OCI-LY3 (cell line): ENCODE data around the gene ZNF8.

Experiments
- H2AFZ ChIP-seq: fragments of 200-600, 300-600 bp; shearing (Covaris generic); 2 replicates; pipeline ENCODE4 v1.6.0; 2014; ENCODE audit warnings: antibody characterized with exemption, low read depth, low read length
- H3K27ac ChIP-seq: fragments of 200-600, 300-600 bp; sonication (generic); 2 replicates; pipeline ENCODE4 v1.5.1; 2014; ENCODE audit warnings: mild to moderate bottlenecking, low read length, moderate library complexity, mixed read lengths
- H3K27me3 ChIP-seq: fragments of 200-600, 300-600 bp; sonication (generic); 2 replicates; pipeline ENCODE4 v1.6.1; 2014; ENCODE audit warnings: low read depth, low read length, mixed read lengths
- H3K36me3 ChIP-seq: fragments of 200-600, 300-600 bp; sonication (generic); replicated peaks from 2 replicates; pipeline ENCODE3; 2014; ENCODE audit warnings: low read depth, low read length, mixed read lengths
- H3K4me1 ChIP-seq: fragments of 300-600, 200-600 bp; sonication (generic); 2 replicates; pipeline ENCODE4 v1.6.1; 2014; ENCODE audit warnings: low read length, mixed read lengths
- H3K4me2 ChIP-seq: fragments of 200-600, 300-600 bp; sonication (generic); 2 replicates; pipeline ENCODE4 v1.6.1; 2014; ENCODE audit warnings: low read length, mixed read lengths
- H3K4me3 ChIP-seq: fragments of 300-600, 200-600 bp; sonication (generic); 2 replicates; pipeline ENCODE4 v1.5.1; 2014; ENCODE audit warnings: antibody characterized with exemption, mild to moderate bottlenecking, low read length, moderate library complexity
- H3K79me2 ChIP-seq: fragments of 300-600, 200-600 bp; shearing (Covaris generic); 2 replicates; pipeline ENCODE4 v1.6.1; 2014; ENCODE audit warnings: mild to moderate bottlenecking, low read length, mixed read lengths
- H3K9ac ChIP-seq: fragments of 300-600, 200-600 bp; shearing (Covaris generic); 2 replicates; pipeline ENCODE4 v1.6.0; 2014; ENCODE audit warnings: mild to moderate bottlenecking, low read length, moderate library complexity
- H3K9me3 ChIP-seq: fragments of 200-600, 300-600 bp; shearing (Covaris generic); 2 replicates; pipeline ENCODE4 v1.6.1; 2014; ENCODE audit warnings: low read length, mixed read lengths; ENCODE audit not compliant: insufficient read depth
- H4K20me1 ChIP-seq: fragments of 200-600, 300-600 bp; sonication (generic); 2 replicates; pipeline ENCODE4 v1.6.1; 2016; ENCODE audit warnings: low read length, mixed read lengths; ENCODE audit not compliant: insufficient read depth
- CTCF ChIP-seq: fragments of 200-600, 300-600 bp; sonication (generic); IDR thresholded peaks from 2 replicates; pipeline ENCODE4 v1.5.1; 2014; ENCODE audit warnings: antibody characterized with exemption, low read length, low read depth
- EZH2phosphoT487 ChIP-seq: fragments of 200-600 bp; shearing (Covaris generic); IDR thresholded peaks from 2 replicates; pipeline ENCODE4 v1.6.1; 2018; ENCODE audit warnings: antibody characterized with exemption, mixed run types, low read depth

ZNF8 gene

DNA sequence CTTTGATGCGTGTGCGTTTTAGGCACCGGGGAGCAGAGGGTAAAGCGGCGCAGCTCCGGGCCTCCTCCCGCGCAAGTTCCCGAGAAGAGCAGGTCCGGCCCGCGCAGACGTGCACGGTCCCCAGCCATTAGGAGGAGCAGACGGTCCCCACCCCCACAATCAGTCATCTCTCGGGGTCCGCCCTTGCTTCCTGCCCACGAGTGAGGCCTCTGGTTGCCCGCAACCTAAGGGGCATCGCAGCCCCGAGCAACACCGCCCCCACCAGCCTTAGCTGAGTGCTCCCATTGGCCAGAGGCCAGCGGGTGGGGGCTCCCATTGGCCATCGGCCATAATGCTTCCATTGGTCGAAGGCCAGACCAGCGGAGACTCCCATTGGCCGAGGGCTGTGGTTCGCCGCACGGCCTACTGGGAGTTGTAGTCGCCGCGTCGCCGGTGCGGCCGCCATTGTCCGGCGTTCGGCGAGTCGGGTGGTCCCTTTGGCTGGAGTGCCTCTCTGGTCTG, at the start of gene ZNF8:
ZNF8 (plus strand) TSS at position 415 of the 501 bp plus-strand sequence. CDS start 127 bp downstream, outside the sequence.
- Histone ChIP-seq H3K79me2 (peaks cover 50% of the 10 kb centered on the region), H3K36me3 (peaks cover 65% of the 10 kb centered on the region), H3K4me2 (peak within 1 kb of the TSS; percentile 90), H3K4me1 (peaks cover 13% of the 10 kb centered on the region), H4K20me1 (no peaks in the 10 kb centered on the region), H3K27ac (peak within 1 kb of the TSS; percentile 58), H3K4me3 (peak within 1 kb of the TSS; percentile 84), H3K9me3 (peaks cover 14% of the 10 kb centered on the region), H3K9ac (peak within 1 kb of the TSS; percentile 88), H2AFZ (peak within 1 kb of the TSS; percentile 93), H3K27me3 (no peaks in the 10 kb centered on the region)
- TF ChIP-seq CTCF (no peak), EZH2phosphoT487 (no peak)

DNA sequence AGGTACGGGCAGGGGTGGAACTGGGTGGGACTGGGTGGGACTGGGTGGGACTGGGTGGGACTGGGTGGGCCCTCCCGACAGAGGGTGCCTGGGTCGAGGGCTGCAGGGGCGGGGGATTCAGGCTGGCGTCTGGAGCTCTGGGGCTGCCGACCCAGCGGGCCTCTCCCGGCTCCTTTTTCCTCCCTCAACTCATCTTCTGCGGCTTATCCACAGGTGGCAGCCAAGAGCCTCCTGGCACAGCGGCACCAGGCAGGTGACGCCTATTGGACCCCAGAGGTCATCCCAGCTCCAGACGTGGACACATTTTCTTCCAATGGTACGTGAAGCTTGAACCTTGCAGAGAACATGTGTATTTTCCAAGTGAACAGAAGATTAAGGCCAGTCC, 49.5 kb upstream of the ZNF8 start:
- peaks cover 44% of the 10 kb centered on the region for H3K79me2 ChIP-seq
- no peaks in the 10 kb centered on the region for H3K27me3 ChIP-seq
- H3K4me3 ChIP-seq: peak overlapping the region; percentile 92
- peaks cover 35% of the 10 kb centered on the region for H3K9me3 ChIP-seq
- TF ChIP-seq EZH2phosphoT487 (no peak), CTCF (peak; percentile 36)
- H3K9ac ChIP-seq: peak overlapping the region; percentile 89
- H3K4me2 ChIP-seq: peak overlapping the region; percentile 93
- peaks cover 13% of the 10 kb centered on the region for H3K4me1 ChIP-seq
- H4K20me1 ChIP-seq: no peaks in the 10 kb centered on the region
- H2AFZ ChIP-seq: no peak overlapping the region
- H3K36me3 ChIP-seq: peaks cover 50% of the 10 kb centered on the region
- peak overlapping the region; percentile 57 for H3K27ac ChIP-seq

DNA sequence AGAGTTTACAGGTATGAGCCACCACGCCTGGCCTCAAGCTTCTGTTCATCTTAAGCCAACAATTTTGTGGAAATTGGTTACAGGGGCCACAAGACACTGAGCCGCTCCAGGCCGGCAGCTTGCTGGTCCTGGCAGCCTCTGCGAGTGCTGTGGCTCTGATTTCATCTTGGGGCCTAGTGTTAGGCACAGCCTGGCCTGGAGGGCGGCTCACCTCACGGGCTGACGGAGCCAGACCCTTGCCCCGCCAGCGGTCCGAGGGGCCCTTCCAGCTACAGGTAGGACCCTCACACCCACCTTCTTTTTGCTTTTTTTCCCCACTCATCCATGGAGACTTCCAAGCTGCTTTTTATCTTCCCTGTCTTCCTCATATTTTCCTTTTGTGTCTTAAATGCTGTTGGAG, 41.4 kb upstream of the ZNF8 start:
- Histone ChIP-seq H3K4me1 (no peaks in the 10 kb centered on the region), H3K4me2 (no peak overlapping the region), H2AFZ (no peak overlapping the region), H3K36me3 (peaks cover 91% of the 10 kb centered on the region), H3K27ac (no peak overlapping the region), H3K9ac (no peak overlapping the region), H3K9me3 (peaks cover 24% of the 10 kb centered on the region), H3K79me2 (peaks cover 13% of the 10 kb centered on the region), H3K27me3 (no peaks in the 10 kb centered on the region), H3K4me3 (no peak overlapping the region), H4K20me1 (no peaks in the 10 kb centered on the region)
- TF ChIP-seq EZH2phosphoT487: no peak
- TF ChIP-seq CTCF: no peak

- Histone ChIP-seq H3K4me2 (no peak overlapping the region), H3K9me3 (peaks cover 20% of the 10 kb centered on the region), H4K20me1 (no peaks in the 10 kb centered on the region), H3K36me3 (peaks cover 92% of the 10 kb centered on the region), H2AFZ (no peak overlapping the region), H3K4me3 (no peak overlapping the region), H3K4me1 (no peaks in the 10 kb centered on the region), H3K27ac (no peak overlapping the region), H3K9ac (no peak overlapping the region), H3K79me2 (no peaks in the 10 kb centered on the region), H3K27me3 (no peaks in the 10 kb centered on the region)
- TF ChIP-seq CTCF (no peak), EZH2phosphoT487 (no peak)
Measured at GRCh38 chr19:58243351-58243750, 35.4 kb upstream of the ZNF8 start.
